T-helper 1 cell (primary cell): ENCODE results near the gene PCDHGA11.
"Not testable (repeated sequence)": the region's sequence is repeated elsewhere in the genome, so short reads cannot be mapped to it uniquely, and the experiment has no call there.

ENCODE experiments used
- DNase-seq, 5 donors: peaks; one replicate each; pipeline ENCODE4 v3.0.0-alpha.2; 2012 to 2020

PCDHGA11 gene

GRCh38 chr5:141399555-141400258 lies 21.1 kb upstream of the PCDHGA11 start:
- no peak for DNase-seq

GRCh38 chr5:141402553-141403243 lies 18.2 kb upstream of the PCDHGA11 start, which contains the start of gene PCDHGA9:
TSS of gene PCDHGA9 (plus strand) at chr5:141402778. CDS start at chr5:141402953, 175 bp downstream.
- DNase-seq, result no peak

- DNase-seq, result no peak
These were observed 17.5 kb upstream of the PCDHGA11 start for GRCh38 chr5:141403387-141403786.

- peak in 2 of 5 donors; percentile 23 to 25 for DNase-seq
These were observed 12.9 kb upstream of the PCDHGA11 start, which contains the start of gene PCDHGB6 for GRCh38 chr5:141407790-141408505. TSS of gene PCDHGB6 (plus strand) at chr5:141408021. CDS start at chr5:141408203, 182 bp downstream.

GRCh38 chr5:141409598-141410306 lies 11.1 kb upstream of the PCDHGA11 start:
- DNase-seq, result no peak

- no peak for DNase-seq
These were observed 9.3 kb upstream of the PCDHGA11 start for GRCh38 chr5:141411575-141411974.

GRCh38 chr5:141412854-141413539 lies 7.9 kb upstream of the PCDHGA11 start, which contains the start of gene PCDHGA10:
TSS of gene PCDHGA10 (plus strand) at chr5:141412987. CDS start at chr5:141413176, 189 bp downstream.
- DNase-seq, result peak in 3 of 5 donors; percentile 29 to 56 (median 55)

GRCh38 chr5:141413540-141414069 lies 7.2 kb upstream of the PCDHGA11 start:
- DNase-seq, result no peak

- not testable (repeated sequence) for DNase-seq
These were observed 6.1 kb upstream of the PCDHGA11 start for GRCh38 chr5:141414548-141415274.

- DNase-seq, result not testable (repeated sequence)
These were observed 5.6 kb upstream of the PCDHGA11 start for GRCh38 chr5:141415275-141415618.

GRCh38 chr5:141417494-141418172 lies 3.2 kb upstream of the PCDHGA11 start, which contains the start of gene PCDHGB7:
TSS of gene PCDHGB7 (plus strand) at chr5:141417677. CDS start at chr5:141417860, 183 bp downstream.
- peak in 2 of 5 donors; percentile 31 to 36 for DNase-seq

GRCh38 chr5:141419074-141419880 lies 1.6 kb upstream of the PCDHGA11 start:
- DNase-seq, result no peak

GRCh38 chr5:141421489-141421855 lies 621 bp downstream of the PCDHGA11 start:
- no peak for DNase-seq

GRCh38 chr5:141422742-141423291 lies 2.0 kb downstream of the PCDHGA11 start:
- DNase-seq, result no peak

GRCh38 chr5:141427783-141428426 lies 7.1 kb downstream of the PCDHGA11 start:
- DNase-seq, result no peak

- DNase-seq, result peak in 1 of 5 donors; percentile 43
These were observed 9.7 kb downstream of the PCDHGA11 start, which contains the start of gene PCDHGA12 for GRCh38 chr5:141430332-141431113. TSS of gene PCDHGA12 (plus strand) at chr5:141430507. CDS start at chr5:141430760, 253 bp downstream.

- DNase-seq, result no peak
These were observed 10.4 kb downstream of the PCDHGA11 start for GRCh38 chr5:141431286-141431685.
